Heart right ventricle (tissue), 16 donors: Measurements from ENCODE around the gene CES5A. TPM values are rescaled to one million over a fixed set of nuclear protein-coding genes. Genes with fewer than 3 reads are reported as not detected.

Experiments used
- ATAC-seq, 8 donors: fragments of 200-7000 bp; cut with Tn5 transposase; one replicate each; pipeline ENCODE4 v1.9.1; 2020; ENCODE audit warnings: mild to moderate bottlenecking in 8 of 8, moderate library complexity in 8 of 8, moderate number of reproducible peaks in 1 of 8
- DNase-seq, 2 donors: peaks; one replicate each; pipeline ENCODE4 v3.0.0-alpha.2; 2020
- H3K27ac ChIP-seq, 10 donors: fragments of 200-600 bp; sonication (generic) in 2 of 10; one replicate each; pipeline versions ENCODE4 v1.5.0 to v1.8.0; 2020 to 2022; ENCODE audit warnings: mild to moderate bottlenecking in 3 of 10
- H3K27me3 ChIP-seq, 7 donors: fragments of 200-600 bp; one replicate each; pipeline ENCODE4 v1.8.0; 2021 to 2022; ENCODE audit warnings: mild to moderate bottlenecking in 2 of 7
- H3K36me3 ChIP-seq, 9 donors: fragments of 200-600 bp; sonication (generic) in 1 of 9; one replicate each; pipeline versions ENCODE4 v1.5.0 to v1.8.0; 2020 to 2022; ENCODE audit warnings: mild to moderate bottlenecking in 2 of 9
- H3K4me1 ChIP-seq, 9 donors: fragments of 200-600 bp; sonication (generic) in 1 of 9; one replicate each; pipeline versions ENCODE4 v1.5.0 to v1.8.0; 2020 to 2022; ENCODE audit warnings: mild to moderate bottlenecking in 4 of 9
- H3K4me3 ChIP-seq, 10 donors: fragments of 200-600 bp; sonication (generic) in 2 of 10; one replicate each; pipeline versions ENCODE4 v1.5.0 to v1.8.0; 2020 to 2022; ENCODE audit warnings: mild to moderate bottlenecking in 7 of 10, moderate library complexity in 2 of 10
- H3K9me3 ChIP-seq, 11 donors: fragments of 200-600 bp in 10 of 11; sonication (generic) in 2 of 11; one replicate each; pipeline versions ENCODE4 v1.5.0 to v1.8.0; 2013 to 2022; ENCODE audit warnings: mild to moderate bottlenecking in 2 of 11, control low read depth in 1 of 11, moderate library complexity in 1 of 11
- CTCF ChIP-seq, 9 donors: fragments of 200-600 bp; sonication (generic) in 2 of 9; IDR thresholded peaks; one replicate each; pipeline versions ENCODE4 v1.5.0 to v1.8.0; 2021 to 2022; ENCODE audit warnings: antibody characterized with exemption in 9 of 9, mild to moderate bottlenecking in 5 of 9, moderate library complexity in 1 of 9
- WGBS, 2 donors: extraction: QIAGEN DNeasy Blood & Tissue Kit; methylation state at CpG; one replicate each; pipeline ENCODE4 v1.1.7; 2013; ENCODE audit warnings: inconsistent platforms in 1 of 2; 5-methylcytosine and 5-hydroxymethylcytosine counted together
- intact Hi-C, 10 donors: fragments of 100-400 bp; cut with DNase I; formaldehyde crosslinking; loops; one replicate each; pipeline versions ENCODE4 v1.11.1 to v1.14.2; 2022
- long read RNA-seq, 3 donors: library from polyadenylated mRNA; unstranded; transcript quantifications; one replicate each; pipeline ENCODE4 v2.0.0, GENCODE V29; 2020 to 2021
- polyA plus RNA-seq, 2 donors: library from polyadenylated mRNA; stranded (reverse); fragments of 200-250 nt; gene quantifications; one replicate each; pipeline ENCODE4 v1.2.3, GENCODE V29; 2013
- total RNA-seq, 10 donors: library from RNA; stranded (reverse); fragmentation: NEBNext Ultra II Directional in 3 of 10; extraction: Animal tissue kit (Norgen Biotek cat#: 25700) in 3 of 10; gene quantifications; one replicate each; pipeline versions ENCODE4 v1.2.1 to v1.2.4, GENCODE V29; 2021 to 2023
- donor health status: Arrhythmogenic right ventricular cardiomyopathy.
- donor health status: ischemic (EF 13 %, LVEDD 7.1; RV severe dilation, severe dysfunction).
- donor health status: healthy with polysubstance abuse.
- donor health status: DM: no; HTN: yes; CAD: no.
- donor health status: DM: no; HTN: no; CAD: no.
- donor health status: ischemic (EF 25% LVEDD 6.9; RV normal size, moderate dysfunction).
- donor health status: ischemic (EF 25% LVEDD 5.7; RV mildly dilated, moderate dysfunction).
- donor health status: healthy.
- donor health status: DM: yes; HTN: yes; CAD: no.
- donor health status: Ischemic cardiomyopathy.
- donor health status: ischemic (EF 35%, LVEDD 5.7; RV mildly dilated, moderate dysfunction).
- donor health status: nonischemic (EF 11% LVEDD 7.7; RV severe dilation, severe dysfunction).
- donor health status: DM: yes; HTN: yes; CAD: no.
- donor health status: PGD.
- donor health status: ischemic (EF 29% LVEDD 5.4; RV normal size, mild dysfunction).
- donor health status: nonischemic (EF 23%, LVEDD 6.1; RV moderate dilation, normal function).

CES5A gene
- total RNA-seq, result under 1 TPM in 1 of 10 donors, not detected in 9; 0.57 TPM
- polyA plus RNA-seq, result under 1 TPM in 1 of 2 donors, not detected in 1; 0.06 TPM
- long read RNA-seq, donor 1, result 0 reads
- long read RNA-seq, donor 2, partial matches to known transcripts, result 0 of 1 reads
- long read RNA-seq, donor 2, other reads (novel, unspliced or antisense), result 1 of 1 reads
- long read RNA-seq, donor 3, partial matches to known transcripts, result 0 of 1 reads
- long read RNA-seq, donor 3, other reads (novel, unspliced or antisense), result 1 of 1 reads

DNA sequence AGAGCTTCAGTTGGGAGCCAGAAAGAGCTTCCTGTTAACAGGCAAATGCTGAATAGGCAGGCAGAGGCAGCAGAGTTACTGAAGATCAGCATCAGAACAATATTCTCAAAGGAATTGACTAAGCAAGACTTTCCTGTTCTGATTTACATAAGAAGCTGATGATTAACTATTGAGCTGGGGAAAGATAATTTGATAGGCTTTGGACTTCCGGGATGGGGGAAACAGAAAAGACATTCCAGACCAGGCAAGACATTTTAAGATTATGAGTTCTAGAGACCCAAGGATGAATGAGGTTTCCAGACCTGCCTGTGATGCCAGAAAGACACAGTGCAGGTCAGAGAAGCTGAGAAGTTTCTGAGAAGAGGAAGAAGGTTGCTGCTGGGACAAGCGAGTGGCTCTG is at the start of gene CES5A:
TSS of gene CES5A (minus strand) at position 101 of the 400 bp plus-strand sequence. CDS start 152 bp downstream, outside the sequence.
- TF ChIP-seq CTCF (IDR thresholded peaks at IDR 0.05), result no peak
- Histone ChIP-seq H3K27ac (no peak within 1 kb of the TSS), H3K36me3 (no peaks in the 10 kb centered on the region), H3K4me1 (no peaks in the 10 kb centered on the region), H3K27me3 (peaks cover 0 to 15% (median 3%) of the 10 kb centered on the region in 7 donors), H3K9me3 (no peaks in the 10 kb centered on the region), H3K4me3 (no peak within 1 kb of the TSS)
- intact Hi-C loops, result no loop called here
- 74 to 83% methylated on average over 2 of the region's 2 CpGs for WGBS, 2 donors
- no peak for ATAC-seq
- DNase-seq, result no peak

DNA sequence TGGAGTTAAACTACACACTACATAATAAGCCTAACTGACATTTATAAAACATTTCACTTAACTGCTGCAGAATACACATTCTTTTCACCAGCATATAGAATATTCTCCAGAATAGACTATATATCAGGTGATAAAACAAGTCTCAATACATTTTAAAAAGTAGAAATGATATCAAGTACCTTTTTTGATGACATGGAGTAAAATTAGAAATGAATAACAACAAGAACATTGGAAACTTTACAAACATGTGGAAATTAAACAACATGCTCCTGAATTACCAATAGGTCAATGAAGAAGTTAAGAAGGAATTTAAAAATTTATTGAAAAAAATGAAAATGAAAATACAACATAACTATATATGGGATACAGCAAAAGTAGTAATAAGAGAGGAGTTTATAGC is 47.5 kb upstream of the CES5A start:
- DNase-seq (no peak), ATAC-seq (no peak)
- Histone ChIP-seq H3K4me1 (no peaks in the 10 kb centered on the region), H3K36me3 (no peaks in the 10 kb centered on the region), H3K9me3 (peaks cover 0 to 25% (median 3%) of the 10 kb centered on the region in 11 donors), H3K4me3 (no peak overlapping the region), H3K27me3 (peaks cover 0 to 9% (median 0%) of the 10 kb centered on the region in 7 donors), H3K27ac (no peak overlapping the region)
- TF ChIP-seq CTCF (IDR thresholded peaks at IDR 0.05), result no peak
- intact Hi-C loops, result loop anchor here in 1 of 10 donors (10.0 kb wide), 1 partner anchor 62 kb away; no protein-coding TSS in a partner anchor

DNA sequence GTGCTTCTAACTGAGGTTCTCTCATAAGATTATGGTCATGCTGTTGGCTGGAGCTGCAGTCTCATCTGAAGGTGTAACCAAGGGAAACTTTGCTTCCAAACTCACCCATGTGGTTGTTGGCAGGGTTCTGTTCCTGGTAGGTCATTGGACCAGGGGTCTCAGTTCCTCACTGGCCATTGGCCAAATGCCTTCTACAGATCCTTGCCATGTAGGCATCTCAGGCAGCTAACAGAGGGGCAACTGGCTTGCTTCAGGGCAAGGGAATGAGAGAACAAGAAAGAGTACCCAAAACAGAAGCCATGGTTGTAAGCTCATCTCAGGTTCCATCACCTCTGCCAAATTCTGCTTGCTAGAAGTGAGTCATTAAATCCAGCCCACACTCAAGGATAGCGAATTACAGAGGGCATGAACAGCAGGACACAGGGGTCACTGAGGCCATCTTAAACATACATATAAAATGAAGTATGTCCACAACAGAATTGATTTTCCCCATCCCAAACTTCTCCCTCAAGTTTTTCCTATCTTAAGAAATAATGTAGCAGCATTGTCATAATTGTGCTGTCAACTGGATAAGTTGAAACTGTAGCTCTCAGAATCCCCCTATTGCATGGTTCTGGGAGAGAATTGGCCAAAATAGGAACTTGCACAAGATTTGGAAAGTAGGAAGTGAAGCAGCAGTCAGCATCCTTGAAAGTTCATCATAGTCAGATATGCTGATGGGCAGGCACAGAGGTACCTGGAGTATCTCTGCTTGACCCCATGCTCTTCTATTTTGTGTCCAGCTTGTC is 42.4 kb upstream of the CES5A start:
- WGBS, 2 donors, result 80 to 85% methylated on average over 1 of the region's 1 CpG

More for the DNA sequence above, 42.4 kb upstream of the CES5A start:
- intact Hi-C loops, result no loop called here
- TF ChIP-seq CTCF (IDR thresholded peaks at IDR 0.05), result no peak
- peaks cover 0 to 3% (median 0%) of the 10 kb centered on the region in 7 donors for H3K27me3 ChIP-seq
- H3K36me3 ChIP-seq, result no peaks in the 10 kb centered on the region
- peaks cover 0 to 23% (median 4%) of the 10 kb centered on the region in 9 donors for H3K4me1 ChIP-seq
- H3K4me3 ChIP-seq, result no peak overlapping the region
- H3K27ac ChIP-seq, result no peak overlapping the region
- peaks cover 0 to 19% (median 3%) of the 10 kb centered on the region in 11 donors for H3K9me3 ChIP-seq
- no peak for ATAC-seq
- DNase-seq, result no peak
